Panc1 (cell line): Measurements from ENCODE around the gene TBC1D22A. TPM values are rescaled to one million over a fixed set of nuclear protein-coding genes. Genes with fewer than 3 reads are reported as not detected.

Source experiments
- ATAC-seq: fragments of 200-7000 bp; cut with Tn5 transposase; 2 replicates; pipeline ENCODE4 v1.9.1; 2020; ENCODE audit warnings: mild to moderate bottlenecking, moderate library complexity
- BruUV-seq: library from RNA; stranded (reverse); fragments of 400-500 nt; replicated peaks from 2 replicates; lab custom pipeline; 2021; lab: Mats Ljungman, UMichigan
- CTCF ChIA-PET: fragments of 300-600 bp; sonication (Branson Sonifier 250); formaldehyde crosslinking; loops from one replicate; lab custom pipeline; 2022; ENCODE audit warnings: antibody characterized with exemption; lab: Charles Lee
- POLR2A ChIA-PET: fragments of 300-600 bp; sonication (Branson Sonifier 250); formaldehyde crosslinking; loops from one replicate; lab custom pipeline; 2022; ENCODE audit warnings: antibody characterized with exemption; lab: Charles Lee
- DNase-seq: peaks from one replicate; pipeline ENCODE4 v3.0.0-alpha.2; 2010; ENCODE audit warnings: low read depth, low spot score
- H3K27ac ChIP-seq: 2 replicates; pipeline ENCODE4 v1.5.1; 2011; ENCODE audit warnings: mild to moderate bottlenecking, low read length, inconsistent platforms
- H3K27me3 ChIP-seq: fragments of 200-500 bp; sonication (Bioruptor generic); 2 replicates; pipeline ENCODE4 v1.6.0; 2014; ENCODE audit warnings: low read length, inconsistent platforms; ENCODE audit not compliant: control insufficient read depth, insufficient read depth
- H3K36me3 ChIP-seq: fragments of 200-500 bp; sonication (Bioruptor generic); 2 replicates; pipeline ENCODE4 v1.5.1; 2014; ENCODE audit warnings: inconsistent platforms, mild to moderate bottlenecking, low read length, moderate library complexity; ENCODE audit not compliant: control insufficient read depth, insufficient read depth
- H3K4me1 ChIP-seq: 2 replicates; pipeline ENCODE4 v1.5.1; 2011; ENCODE audit warnings: inconsistent platforms, mild to moderate bottlenecking, low read length, moderate library complexity; ENCODE audit not compliant: control insufficient read depth, insufficient read depth
- H3K4me3 ChIP-seq, 2 experiments: 2 replicates each; pipeline ENCODE4 v1.5.1; 2011 to 2012; ENCODE audit warnings: low read depth in 2 of 2, low read length in 2 of 2, mild to moderate bottlenecking in 2 of 2, inconsistent platforms in 1 of 2, moderate library complexity in 1 of 2
- H3K9me3 ChIP-seq: fragments of 200-500 bp; sonication (Bioruptor generic); 2 replicates; pipeline ENCODE4 v1.5.1; 2014; ENCODE audit warnings: low read depth, mild to moderate bottlenecking, inconsistent platforms, low read length, moderate library complexity; ENCODE audit not compliant: control insufficient read depth, insufficient read depth
- POLR2AphosphoS5 ChIP-seq: IDR thresholded peaks from 2 replicates; pipeline ENCODE4 v1.6.1; 2012; ENCODE audit warnings: mild to moderate bottlenecking, low read depth, low read length, moderate library complexity
- SIN3A ChIP-seq: IDR thresholded peaks from 2 replicates; pipeline ENCODE4 v1.6.1; 2012; ENCODE audit warnings: low read depth, mild to moderate bottlenecking, low read length, moderate library complexity, borderline replicate concordance; ENCODE audit not compliant: insufficient read depth
- TCF7L2 ChIP-seq: IDR thresholded peaks from 2 replicates; pipeline ENCODE4 v1.6.1; 2011; ENCODE audit warnings: mild to moderate bottlenecking, low read depth, low read length, inconsistent platforms
- in situ Hi-C: cut with HindIII; loops from 2 replicates; pipeline ENCODE4 v1.10.0; 2016; ENCODE audit warnings: low sequenced_read_pairs, low pct_unique_long_range_greater_than_20kb
- intact Hi-C: fragments of 100-400 bp; cut with micrococcal nuclease; formaldehyde crosslinking; loops from one replicate; pipeline ENCODE4 v1.10.0; 2022; ENCODE audit not compliant: unreplicated experiment
- total RNA-seq: library from RNA; stranded (reverse); gene quantifications from one replicate; pipeline ENCODE4 v1.2.1, GENCODE V29; 2021; ENCODE audit not compliant: unreplicated experiment
- TF ChIP-seq, protein P1 (sequence below), 2 experiments: IDR thresholded peaks; 2 replicates each; pipeline ENCODE4 v1.6.1; 2011 to 2012; ENCODE audit warnings: low read depth in 2 of 2, control low read depth in 1 of 2, low read length in 1 of 2, mild to moderate bottlenecking in 1 of 2, moderate library complexity in 1 of 2; ENCODE audit not compliant: insufficient read depth in 1 of 2
- TF ChIP-seq, protein P2 (sequence below): fragments of 450-650 bp; IDR thresholded peaks from 2 replicates; pipeline ENCODE4 v1.5.1; 2017; ENCODE audit warnings: mild to moderate bottlenecking

TBC1D22A gene
- total RNA-seq, 1 experiment from 2014 or later: 28.7 TPM

GRCh38 chr22:46828323-46828900 is 66.0 kb downstream of the TBC1D22A start:
- no peak for DNase-seq
- H3K36me3 ChIP-seq: no peaks in the 10 kb centered on the region
- H3K9me3 ChIP-seq: no peaks in the 10 kb centered on the region
- TF ChIP-seq TCF7L2 (no peak), POLR2AphosphoS5 (no peak), SIN3A (no peak)
- TF ChIP-seq, protein P1, sequence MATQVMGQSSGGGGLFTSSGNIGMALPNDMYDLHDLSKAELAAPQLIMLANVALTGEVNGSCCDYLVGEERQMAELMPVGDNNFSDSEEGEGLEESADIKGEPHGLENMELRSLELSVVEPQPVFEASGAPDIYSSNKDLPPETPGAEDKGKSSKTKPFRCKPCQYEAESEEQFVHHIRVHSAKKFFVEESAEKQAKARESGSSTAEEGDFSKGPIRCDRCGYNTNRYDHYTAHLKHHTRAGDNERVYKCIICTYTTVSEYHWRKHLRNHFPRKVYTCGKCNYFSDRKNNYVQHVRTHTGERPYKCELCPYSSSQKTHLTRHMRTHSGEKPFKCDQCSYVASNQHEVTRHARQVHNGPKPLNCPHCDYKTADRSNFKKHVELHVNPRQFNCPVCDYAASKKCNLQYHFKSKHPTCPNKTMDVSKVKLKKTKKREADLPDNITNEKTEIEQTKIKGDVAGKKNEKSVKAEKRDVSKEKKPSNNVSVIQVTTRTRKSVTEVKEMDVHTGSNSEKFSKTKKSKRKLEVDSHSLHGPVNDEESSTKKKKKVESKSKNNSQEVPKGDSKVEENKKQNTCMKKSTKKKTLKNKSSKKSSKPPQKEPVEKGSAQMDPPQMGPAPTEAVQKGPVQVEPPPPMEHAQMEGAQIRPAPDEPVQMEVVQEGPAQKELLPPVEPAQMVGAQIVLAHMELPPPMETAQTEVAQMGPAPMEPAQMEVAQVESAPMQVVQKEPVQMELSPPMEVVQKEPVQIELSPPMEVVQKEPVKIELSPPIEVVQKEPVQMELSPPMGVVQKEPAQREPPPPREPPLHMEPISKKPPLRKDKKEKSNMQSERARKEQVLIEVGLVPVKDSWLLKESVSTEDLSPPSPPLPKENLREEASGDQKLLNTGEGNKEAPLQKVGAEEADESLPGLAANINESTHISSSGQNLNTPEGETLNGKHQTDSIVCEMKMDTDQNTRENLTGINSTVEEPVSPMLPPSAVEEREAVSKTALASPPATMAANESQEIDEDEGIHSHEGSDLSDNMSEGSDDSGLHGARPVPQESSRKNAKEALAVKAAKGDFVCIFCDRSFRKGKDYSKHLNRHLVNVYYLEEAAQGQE (IDR thresholded peaks at IDR 0.05; ENCODE audit: insufficient read depth in 1 of 2, low read depth in 2 of 2, low read length in 1 of 2): no peak
- TF ChIP-seq, protein P2, sequence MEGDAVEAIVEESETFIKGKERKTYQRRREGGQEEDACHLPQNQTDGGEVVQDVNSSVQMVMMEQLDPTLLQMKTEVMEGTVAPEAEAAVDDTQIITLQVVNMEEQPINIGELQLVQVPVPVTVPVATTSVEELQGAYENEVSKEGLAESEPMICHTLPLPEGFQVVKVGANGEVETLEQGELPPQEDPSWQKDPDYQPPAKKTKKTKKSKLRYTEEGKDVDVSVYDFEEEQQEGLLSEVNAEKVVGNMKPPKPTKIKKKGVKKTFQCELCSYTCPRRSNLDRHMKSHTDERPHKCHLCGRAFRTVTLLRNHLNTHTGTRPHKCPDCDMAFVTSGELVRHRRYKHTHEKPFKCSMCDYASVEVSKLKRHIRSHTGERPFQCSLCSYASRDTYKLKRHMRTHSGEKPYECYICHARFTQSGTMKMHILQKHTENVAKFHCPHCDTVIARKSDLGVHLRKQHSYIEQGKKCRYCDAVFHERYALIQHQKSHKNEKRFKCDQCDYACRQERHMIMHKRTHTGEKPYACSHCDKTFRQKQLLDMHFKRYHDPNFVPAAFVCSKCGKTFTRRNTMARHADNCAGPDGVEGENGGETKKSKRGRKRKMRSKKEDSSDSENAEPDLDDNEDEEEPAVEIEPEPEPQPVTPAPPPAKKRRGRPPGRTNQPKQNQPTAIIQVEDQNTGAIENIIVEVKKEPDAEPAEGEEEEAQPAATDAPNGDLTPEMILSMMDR: no peak
- POLR2A ChIA-PET: no interaction called here
- in situ Hi-C loops: no loop called here
- intact Hi-C loops: no loop called here
- ATAC-seq: no peak
- no peak overlapping the region for H3K4me3 ChIP-seq
- no peak overlapping the region for H3K27ac ChIP-seq
- H3K27me3 ChIP-seq: no peaks in the 10 kb centered on the region
- BruUV-seq: no TSS peak
- H3K4me1 ChIP-seq: peaks cover 5% of the 10 kb centered on the region; the same call in 1 of the 2 replicates
- CTCF ChIA-PET: no interaction called here

- ATAC-seq (no peak), DNase-seq (no peak)
- POLR2A ChIA-PET: no interaction called here
- intact Hi-C loops: no loop called here
- in situ Hi-C loops: no loop called here
- TF ChIP-seq, protein P2: no peak
- TF ChIP-seq, protein P1 (IDR thresholded peaks at IDR 0.05; ENCODE audit: insufficient read depth in 1 of 2, low read depth in 2 of 2, low read length in 1 of 2): no peak
- no peak for TF ChIP-seq TCF7L2
- TF ChIP-seq POLR2AphosphoS5: no peak
- no peak for TF ChIP-seq SIN3A
- H3K36me3 ChIP-seq: no peaks in the 10 kb centered on the region
- H3K4me1 ChIP-seq: peaks cover 5% of the 10 kb centered on the region; the same call in 1 of the 2 replicates
- H3K4me3 ChIP-seq: no peak overlapping the region
- no peaks in the 10 kb centered on the region for H3K27me3 ChIP-seq
- peaks cover 1% of the 10 kb centered on the region; the same call in 1 of the 2 replicates for H3K9me3 ChIP-seq
- CTCF ChIA-PET: no interaction called here
- no peak overlapping the region for H3K27ac ChIP-seq
- BruUV-seq: no TSS peak
Observed at GRCh38 chr22:46829117-46829891, 66.9 kb downstream of the TBC1D22A start.
